ENCODE results near the gene CYP27A1. TPM values are rescaled to one million over a fixed set of nuclear protein-coding genes. Genes with fewer than 3 reads are reported as not detected.

The CYP27A1 gene
- total and polyA plus RNA-seq, 4 donors, result 112 to 354 (median 305) TPM

GRCh38 chr2:218856167-218856895 lies 74.4 kb downstream of the CYP27A1 start:
- H3K9ac ChIP-seq (ENCODE audit: low read depth in 1 of 2, low read length in 2 of 2), result no peak overlapping the region
- TF ChIP-seq NR2F2 (IDR thresholded peaks at IDR 0.05) (no peak), EGR1 (IDR thresholded peaks at IDR 0.05; ENCODE audit: low read depth in 2 of 2) (no peak), RXRA (IDR thresholded peaks at IDR 0.05) (no peak), GABPA (IDR thresholded peaks at IDR 0.05 in 1 of 2, conservative IDR thresholded peaks at IDR 0.05 in 1 of 2) (no peak), MAX (IDR thresholded peaks at IDR 0.05) (no peak), FOXA1 (IDR thresholded peaks at IDR 0.05) (no peak), ZBTB33 (IDR thresholded peaks at IDR 0.05) (no peak), REST (IDR thresholded peaks at IDR 0.05) (no peak), FOXA2 (IDR thresholded peaks at IDR 0.05) (no peak), HNF4G (IDR thresholded peaks at IDR 0.05) (no peak), ATF3 (IDR thresholded peaks at IDR 0.05) (no peak), CTCF (IDR thresholded peaks at IDR 0.05; ENCODE audit: low read depth, low read length, missing input control) (no peak), JUND (IDR thresholded peaks at IDR 0.05) (no peak), TAF1 (conservative IDR thresholded peaks at IDR 0.05) (no peak), YY1 (IDR thresholded peaks at IDR 0.05) (no peak), HNF4A (conservative IDR thresholded peaks at IDR 0.05) (no peak), RAD21 (IDR thresholded peaks at IDR 0.05) (no peak), SP1 (IDR thresholded peaks at IDR 0.05) (no peak)
- no peaks in the 10 kb centered on the region for H3K9me3 ChIP-seq (ENCODE audit: control insufficient read depth in 4 of 4, low read length in 3 of 4)
- no peak overlapping the region for H3K4me3 ChIP-seq (ENCODE audit: low read depth in 1 of 3, low read length in 3 of 3)
- H3K27me3 ChIP-seq (ENCODE audit: control insufficient read depth in 4 of 4, insufficient read depth in 4 of 4, low read length in 3 of 4), result peaks cover 2 to 21% (median 10%) of the 10 kb centered on the region in 4 donors
- H3K36me3 ChIP-seq (ENCODE audit: control insufficient read depth in 4 of 4, insufficient read depth in 3 of 4, low read depth in 1 of 4, low read length in 3 of 4), result no peaks in the 10 kb centered on the region
- WGBS, result 34% methylated on average over 12 of the region's 12 CpGs
- DNase-seq (ENCODE audit: low spot score), result no peak
- peaks cover 0 to 20% (median 10%) of the 10 kb centered on the region in 4 donors for H3K4me1 ChIP-seq (ENCODE audit: control insufficient read depth in 4 of 4, insufficient read depth in 4 of 4, low read length in 3 of 4)
- H3K27ac ChIP-seq (ENCODE audit: low read depth in 1 of 2, low read length in 2 of 2), result no peak overlapping the region
